Adrenal gland (tissue), 12 donors: ENCODE data around the gene TGIF1. TPM values are rescaled to one million over a fixed set of nuclear protein-coding genes. Genes with fewer than 3 reads are reported as not detected.

Experiments
- DNase-seq, 7 donors: peaks; one replicate each; pipeline ENCODE4 v3.0.0-alpha.2; 2019 to 2020
- H3K27ac ChIP-seq, 5 donors: fragments of 200-600 bp; sonication (generic) in 4 of 5; 1 replicate in 3 of 5; 2 replicates in 2 of 5; pipeline versions ENCODE4 v1.5.1 to v1.8.0; 2016 to 2020; ENCODE audit warnings: mild to moderate bottlenecking in 1 of 5
- H3K27me3 ChIP-seq: fragments of 200-600 bp; 2 replicates; pipeline ENCODE4 v1.8.0; 2021
- H3K36me3 ChIP-seq, 2 donors: fragments of 200-600 bp; replicated peaks in 1 of 2; 1 replicate in 1 of 2; 2 replicates in 1 of 2; pipeline versions ENCODE4 v1.5.1 to v1.8.0; 2018 to 2022
- H3K4me1 ChIP-seq, 2 donors: fragments of 200-600 bp; replicated peaks in 1 of 2; 1 replicate in 1 of 2; 2 replicates in 1 of 2; pipeline versions ENCODE4 v1.5.1 to v1.8.0; 2018 to 2021
- H3K4me3 ChIP-seq, 4 donors: fragments of 200-600 bp; sonication (generic) in 3 of 4; one replicate each; pipeline ENCODE4 v1.5.1; 2016 to 2018
- H3K9me3 ChIP-seq, 3 donors: fragments of 200-600 bp; sonication (generic) in 1 of 3; replicated peaks in 1 of 3; 1 replicate in 2 of 3; 2 replicates in 1 of 3; pipeline versions ENCODE4 v1.5.1 to v1.8.0; 2016 to 2021
- POLR2A ChIP-seq, 2 donors: fragments of 450-650 bp; IDR thresholded peaks; one replicate each; pipeline ENCODE4 v1.6.1; 2017; ENCODE audit warnings: antibody characterized with exemption in 2 of 2, mild to moderate bottlenecking in 2 of 2, moderate library complexity in 1 of 2
- WGBS, 4 donors: extraction: QIAGEN DNeasy Blood & Tissue Kit in 2 of 4; methylation state at CpG; one replicate each; pipeline versions ENCODE4 v1.1.5 to v1.1.7; 2013 to 2017; 5-methylcytosine and 5-hydroxymethylcytosine counted together
- intact Hi-C, 2 donors: fragments of 100-400 bp; cut with DNase I; formaldehyde crosslinking; loops; one replicate each; pipeline versions ENCODE4 v1.14.1 to v1.15.0; 2022 to 2023
- polyA plus RNA-seq, 3 donors: library from polyadenylated mRNA; stranded (reverse); fragments of 200-250 nt in 2 of 3; fragments of 350-450 nt in 1 of 3; fragmentation: Illumina TruSeq in 1 of 3; extraction: RNeasy Lipid Tissue Mini Kit (QIAGEN cat#74804) in 1 of 3; gene quantifications; one replicate each; pipeline ENCODE4 v1.2.3, GENCODE V29; 2013 to 2014
- total RNA-seq, 9 donors: library from RNA; depleted of rRNA in 4 of 9; stranded (reverse); fragments of >200 nt in 4 of 9; fragments of 120-200 nt in 1 of 9; fragmentation: NEBNext Ultra II Directional in 1 of 9; extraction: Animal tissue kit (Norgen Biotek cat#: 25700) in 1 of 9; gene quantifications; one replicate each; pipeline versions ENCODE4 v1.1.0 to v1.2.4, GENCODE V29; 2013 to 2023
- TF ChIP-seq, protein P1 (sequence below), 6 experiments: fragments of 450-650 bp in 4 of 6; fragments of 200-600 bp in 2 of 6; sonication (generic) in 1 of 6; IDR thresholded peaks; 1 replicate in 5 of 6; 2 replicates in 1 of 6; pipeline versions ENCODE4 v1.5.1 to v1.8.0; 2016 to 2021; ENCODE audit warnings: antibody characterized with exemption in 6 of 6, mild to moderate bottlenecking in 2 of 6, moderate library complexity in 1 of 6
- donor health status: healthy with polysubstance abuse.
- donor health status: Bipolar disorder and iron deficiency.
- donor health status: DM: yes; HTN: yes; CAD: no.
- donor health status: DM: no; HTN: no; CAD: no.
- donor health status: DM: no; HTN: no; CAD: no.
- donor health status: DM: yes; HTN: yes; CAD: no.

Gene TGIF1
- total and polyA plus RNA-seq, 12 donors, result 25.7 to 83.1 (median 56.7) TPM

DNA sequence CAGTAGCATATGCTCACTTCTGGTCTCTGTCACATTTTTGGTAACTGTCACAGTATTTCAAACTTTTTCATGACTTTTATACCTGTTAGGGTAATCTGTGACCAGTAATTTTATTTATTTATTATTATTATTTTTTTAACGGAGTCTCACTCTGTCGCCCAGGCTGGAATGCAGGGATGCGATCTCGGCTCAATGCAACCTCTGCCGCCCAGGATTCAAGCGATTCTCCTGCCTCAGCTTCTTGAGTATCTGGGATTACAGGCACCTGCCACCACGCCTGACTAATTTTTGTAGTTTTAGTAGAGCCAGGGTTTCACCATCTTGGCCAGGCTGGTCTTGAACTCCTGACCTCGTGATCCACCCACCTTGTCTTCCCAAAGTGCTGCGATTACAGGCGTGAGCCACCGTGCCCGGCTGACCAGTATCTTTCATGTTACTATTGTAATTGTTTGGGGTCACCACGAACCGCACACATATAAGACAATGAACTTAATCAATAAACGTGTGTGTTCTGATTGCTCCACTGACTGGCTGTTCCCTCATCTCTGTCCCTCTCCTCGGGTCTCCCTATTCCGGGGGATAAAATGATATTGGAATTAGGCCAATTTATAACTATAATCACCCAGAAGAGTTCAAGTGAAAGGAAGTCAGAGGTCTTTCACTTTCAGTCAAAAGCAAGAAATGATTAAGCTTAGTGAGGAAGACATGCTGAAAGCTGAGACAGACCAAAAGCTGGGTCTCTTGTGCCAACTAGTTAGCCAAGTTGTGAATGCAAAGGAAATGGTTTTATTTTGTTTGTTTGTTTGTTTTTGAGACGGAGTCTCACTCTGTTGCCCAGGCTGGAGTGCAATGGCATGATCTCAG, 22.9 kb downstream of the TGIF1 start:
- TF ChIP-seq, protein P1, sequence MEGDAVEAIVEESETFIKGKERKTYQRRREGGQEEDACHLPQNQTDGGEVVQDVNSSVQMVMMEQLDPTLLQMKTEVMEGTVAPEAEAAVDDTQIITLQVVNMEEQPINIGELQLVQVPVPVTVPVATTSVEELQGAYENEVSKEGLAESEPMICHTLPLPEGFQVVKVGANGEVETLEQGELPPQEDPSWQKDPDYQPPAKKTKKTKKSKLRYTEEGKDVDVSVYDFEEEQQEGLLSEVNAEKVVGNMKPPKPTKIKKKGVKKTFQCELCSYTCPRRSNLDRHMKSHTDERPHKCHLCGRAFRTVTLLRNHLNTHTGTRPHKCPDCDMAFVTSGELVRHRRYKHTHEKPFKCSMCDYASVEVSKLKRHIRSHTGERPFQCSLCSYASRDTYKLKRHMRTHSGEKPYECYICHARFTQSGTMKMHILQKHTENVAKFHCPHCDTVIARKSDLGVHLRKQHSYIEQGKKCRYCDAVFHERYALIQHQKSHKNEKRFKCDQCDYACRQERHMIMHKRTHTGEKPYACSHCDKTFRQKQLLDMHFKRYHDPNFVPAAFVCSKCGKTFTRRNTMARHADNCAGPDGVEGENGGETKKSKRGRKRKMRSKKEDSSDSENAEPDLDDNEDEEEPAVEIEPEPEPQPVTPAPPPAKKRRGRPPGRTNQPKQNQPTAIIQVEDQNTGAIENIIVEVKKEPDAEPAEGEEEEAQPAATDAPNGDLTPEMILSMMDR (IDR thresholded peaks at IDR 0.05), result no peak
- TF ChIP-seq POLR2A (IDR thresholded peaks at IDR 0.05), result no peak
- Histone ChIP-seq H3K4me3 (no peak overlapping the region), H3K4me1 (no peaks in the 10 kb centered on the region), H3K27ac (no peak overlapping the region), H3K27me3 (no peaks in the 10 kb centered on the region), H3K9me3 (no peaks in the 10 kb centered on the region), H3K36me3 (no peaks in the 10 kb centered on the region)
- intact Hi-C loops, result no loop called here
- DNase-seq, result no peak
- WGBS, 4 donors, result 82 to 84% (median 82%) methylated on average over 18 of the region's 18 CpGs

DNA sequence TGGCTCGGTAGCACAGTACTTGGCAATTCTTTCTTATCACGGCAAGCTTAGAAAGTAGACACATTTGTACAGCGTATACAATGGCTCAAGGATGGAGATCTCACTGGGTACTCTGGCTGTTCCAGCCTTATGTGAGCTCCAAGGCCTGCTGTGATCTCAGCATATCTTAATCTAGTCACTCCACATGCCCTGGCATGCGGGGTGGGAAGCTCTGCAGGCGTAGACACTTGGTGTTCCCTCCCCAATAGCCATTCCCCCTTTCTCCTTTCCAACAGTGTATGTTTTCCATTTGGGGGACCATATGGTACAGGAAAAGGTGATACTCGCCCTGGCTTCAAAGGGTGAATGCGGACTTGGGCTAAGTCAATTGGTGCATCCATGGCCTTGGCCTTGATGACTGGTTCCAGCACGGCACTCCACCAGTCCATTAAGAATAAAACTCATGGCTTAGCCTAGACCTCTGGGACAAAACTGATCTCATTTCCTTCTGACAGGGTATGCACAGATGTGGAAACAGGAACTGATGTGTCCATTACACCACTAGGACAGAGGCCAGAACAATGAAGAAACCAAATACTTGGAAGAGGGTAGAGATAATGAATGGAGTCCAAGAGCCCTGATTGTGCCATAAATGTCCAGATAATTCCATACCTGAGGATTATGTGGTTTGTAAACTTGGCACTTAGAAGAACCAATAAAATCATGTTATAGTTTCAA, 28.4 kb downstream of the TGIF1 start:
- DNase-seq, result no peak
- Histone ChIP-seq H3K4me3 (no peak overlapping the region), H3K27me3 (no peaks in the 10 kb centered on the region), H3K27ac (no peak overlapping the region), H3K9me3 (no peaks in the 10 kb centered on the region), H3K36me3 (no peaks in the 10 kb centered on the region), H3K4me1 (peaks cover 0 to 6% of the 10 kb centered on the region in 2 donors)
- TF ChIP-seq POLR2A (IDR thresholded peaks at IDR 0.05), result no peak
- TF ChIP-seq, protein P1 (IDR thresholded peaks at IDR 0.05), result no peak
- 87 to 94% (median 91%) methylated on average over 8 of the region's 8 CpGs for WGBS, 4 donors
- intact Hi-C loops, result no loop called here

DNA sequence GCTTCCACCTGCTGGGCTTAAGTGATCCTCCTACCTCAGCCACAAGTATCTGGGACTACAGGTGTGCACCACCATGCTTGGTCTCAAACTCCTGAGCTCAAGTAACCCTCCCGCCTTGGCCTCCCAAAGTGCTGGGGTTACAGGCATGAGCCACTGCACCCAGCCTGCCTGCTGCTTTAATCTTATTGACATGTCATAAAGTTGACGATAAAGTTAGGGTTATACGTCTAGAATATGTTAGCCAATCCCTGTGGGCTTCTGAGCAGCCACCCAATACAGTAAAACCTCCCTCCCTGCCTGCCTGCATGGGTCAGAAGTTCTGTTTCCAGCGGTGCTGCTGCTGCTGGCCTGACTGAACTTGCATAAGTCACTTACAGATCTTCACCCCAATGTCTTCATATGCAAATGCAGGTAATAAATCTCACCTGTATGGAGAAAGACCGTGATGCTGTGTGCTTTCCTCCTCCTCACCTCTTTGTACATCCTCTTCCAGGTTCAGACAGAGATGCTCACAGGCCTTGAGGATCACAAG, 30.1 kb downstream of the TGIF1 start:
- Histone ChIP-seq H3K9me3 (no peaks in the 10 kb centered on the region), H3K36me3 (no peaks in the 10 kb centered on the region), H3K27me3 (no peaks in the 10 kb centered on the region), H3K27ac (no peak overlapping the region), H3K4me3 (no peak overlapping the region), H3K4me1 (peaks cover 0 to 6% of the 10 kb centered on the region in 2 donors)
- 83 to 93% (median 89%) methylated on average over 5 of the region's 5 CpGs for WGBS, 4 donors
- DNase-seq, result no peak
- intact Hi-C loops, result no loop called here
- TF ChIP-seq, protein P1 (IDR thresholded peaks at IDR 0.05), result no peak
- no peak for TF ChIP-seq POLR2A (IDR thresholded peaks at IDR 0.05)

DNA sequence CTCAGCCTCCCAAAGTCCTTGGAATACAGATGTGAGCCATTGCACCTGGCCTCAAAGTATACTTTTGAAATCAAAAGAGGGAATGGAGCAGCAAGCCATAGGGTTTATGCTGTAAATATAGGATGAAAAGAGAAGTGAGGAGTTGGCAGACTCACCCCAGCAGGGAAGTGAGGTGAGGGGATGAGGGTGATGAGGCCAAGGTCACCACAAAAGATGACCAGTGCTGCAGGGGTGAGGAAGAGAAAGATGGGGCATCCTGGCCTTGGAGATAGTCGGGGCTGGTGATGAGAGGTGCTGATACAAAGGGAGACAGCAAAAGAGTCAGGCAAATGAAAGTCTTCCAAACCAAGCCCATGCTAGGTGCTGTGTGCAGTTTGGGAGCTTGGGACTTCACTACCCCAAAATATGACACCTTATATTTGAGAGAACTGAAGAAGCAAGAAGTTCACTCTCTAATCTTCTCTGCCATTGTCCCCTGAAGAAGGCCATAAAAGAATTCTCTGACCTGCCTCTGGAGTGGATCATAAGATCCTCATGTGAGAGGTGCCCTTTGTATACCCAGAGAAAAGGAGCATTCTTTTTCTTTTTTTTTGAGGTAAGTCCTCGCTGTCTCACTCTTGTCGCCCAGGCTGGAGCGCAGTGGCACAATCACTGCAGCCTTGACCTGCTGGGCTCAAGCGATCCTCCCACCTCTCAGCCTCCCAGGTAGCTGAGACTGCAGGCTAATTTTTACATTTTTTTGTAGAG, 31.0 kb downstream of the TGIF1 start:
- Histone ChIP-seq H3K9me3 (no peaks in the 10 kb centered on the region), H3K4me1 (peaks cover 0 to 6% of the 10 kb centered on the region in 2 donors), H3K4me3 (no peak overlapping the region), H3K27ac (no peak overlapping the region), H3K36me3 (no peaks in the 10 kb centered on the region), H3K27me3 (no peaks in the 10 kb centered on the region)
- intact Hi-C loops, result no loop called here
- DNase-seq, result peak in 1 of 7 donors; percentile 11
- 57 to 73% (median 71%) methylated on average over 5 of the region's 5 CpGs for WGBS, 4 donors
- no peak for TF ChIP-seq POLR2A (IDR thresholded peaks at IDR 0.05)
- TF ChIP-seq, protein P1 (IDR thresholded peaks at IDR 0.05), result no peak
